ENCODE data around the gene GBP2. TPM values are rescaled to one million over a fixed set of nuclear protein-coding genes. Genes with fewer than 3 reads are reported as not detected.
A peak's percentile ranks its signal among the peaks of the same experiment; 100 is the strongest.
"Not testable (repeated sequence)": the region's sequence is repeated elsewhere in the genome, so short reads cannot be mapped to it uniquely, and the experiment has no call there.

GBP2 gene
- polyA plus RNA-seq (ENCODE audit: insufficient read length in 12 of 12): 10 to 100 TPM in 1 of 12 donors, 1 to 10 TPM in 3, under 1 TPM in 6, not detected in 2; 0.62 to 29.2 (median 0.93) TPM
- long read RNA-seq, donor 1, transcript GBP2-201 (11 exons, 2,220 nt): major isoform, 11 of 16 reads
- long read RNA-seq, donor 1, partial matches to known transcripts: 5 of 16 reads
- long read RNA-seq, donor 1, other reads (novel, unspliced or antisense): 0 of 16 reads
- long read RNA-seq, donor 2: 0 reads
- long read RNA-seq, donor 3: 0 reads
- long read RNA-seq, donor 4: 0 reads
- long read RNA-seq, donor 5: 0 reads
- long read RNA-seq, donor 6: 0 reads
- long read RNA-seq, donor 7: 0 reads
- long read RNA-seq, donor 8: 0 reads
- long read RNA-seq, donor 9: 0 reads
- long read RNA-seq, donor 10: 0 reads
- long read RNA-seq, donor 11: 0 reads

DNA sequence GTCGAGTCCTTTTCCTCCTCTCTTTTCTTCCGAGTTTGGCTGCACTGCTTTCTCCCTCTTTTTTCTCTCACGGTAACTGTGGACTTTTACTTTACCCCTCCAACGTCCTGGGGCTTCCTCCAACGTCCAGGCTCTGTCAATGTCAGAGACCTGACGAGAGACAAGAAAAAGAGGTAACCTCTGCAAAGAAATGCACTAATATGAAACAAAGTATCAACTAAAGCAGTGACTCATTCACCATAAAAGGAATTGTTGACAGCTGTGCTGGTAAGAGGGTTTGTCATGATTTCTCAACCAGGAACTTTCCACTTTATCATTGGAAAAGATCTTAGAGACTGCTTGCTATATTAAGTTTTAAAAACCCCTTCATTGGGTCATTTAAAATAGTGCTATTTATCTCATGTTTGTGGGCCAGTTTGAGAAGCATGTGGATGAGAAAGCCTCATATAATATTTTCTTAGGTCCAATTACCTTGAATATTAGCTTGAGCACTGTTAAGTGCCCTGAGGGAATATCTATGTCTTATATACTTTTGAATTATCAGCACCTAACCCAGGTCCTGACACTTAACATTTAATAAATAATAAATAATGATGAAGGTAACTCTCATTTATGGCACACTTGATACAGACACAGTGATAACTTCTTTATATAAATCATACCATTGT, at the start of gene GBP2:
Gene GBP2, minus strand, starts transcription at position 202 of the 668 bp plus-strand sequence. CDS start 4,148 bp downstream, outside the sequence.
- DNase-seq: peak; percentile 11

DNA sequence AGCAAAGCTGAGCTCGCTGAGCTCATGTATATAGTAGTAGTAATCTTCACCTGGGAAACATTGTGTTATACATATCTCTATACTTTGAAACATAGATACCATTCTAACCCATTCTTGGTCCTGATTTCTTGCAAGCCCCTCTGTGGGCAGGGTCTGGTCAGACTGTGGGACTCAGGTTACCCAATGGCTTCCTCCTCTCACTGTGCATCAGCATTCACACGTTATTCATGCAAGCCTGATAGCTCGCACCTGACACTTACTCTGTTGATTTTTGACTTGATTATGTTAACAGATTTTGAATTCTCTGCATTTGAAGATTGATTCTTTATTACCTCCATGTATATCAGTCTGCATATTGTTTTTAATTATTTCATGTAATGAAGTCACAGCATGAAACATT, 48.6 kb upstream of the GBP2 start:
- no peak for DNase-seq

DNA sequence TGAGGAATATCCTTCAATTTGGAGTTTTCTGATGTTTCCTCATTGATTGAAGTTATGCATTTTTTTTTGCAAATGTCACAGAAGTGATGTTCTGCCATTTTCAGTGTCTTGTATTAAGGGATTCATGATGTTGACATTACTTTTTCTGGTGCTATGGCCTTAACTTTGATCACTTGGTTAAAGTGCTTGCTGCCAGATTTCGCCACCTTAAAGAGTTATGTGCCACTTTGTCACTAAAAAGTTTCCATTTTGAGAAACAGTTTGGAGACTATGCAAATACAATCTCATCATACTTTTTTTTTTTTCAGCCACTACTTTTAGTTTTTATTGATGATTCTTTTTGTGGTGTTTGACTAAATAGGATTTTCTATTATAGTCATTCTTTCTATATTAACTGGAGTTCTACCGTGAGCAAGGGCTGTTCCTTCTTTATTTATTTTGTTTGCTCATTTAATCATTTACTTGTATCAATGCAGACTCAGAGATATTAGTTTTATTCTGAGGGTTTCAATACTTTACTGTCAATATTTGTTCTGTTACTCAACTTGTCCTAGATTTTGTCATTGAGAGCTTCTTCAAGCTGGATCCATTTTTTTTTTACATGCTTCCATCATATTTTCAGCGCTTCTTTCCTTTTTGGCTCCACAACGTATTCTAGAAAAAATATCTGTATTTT, 46.7 kb upstream of the GBP2 start:
- DNase-seq: no peak

- no peak for DNase-seq
These were observed 45.1 kb upstream of the GBP2 start for GRCh38 chr1:89171067-89171438.

GRCh38 chr1:89170170-89171066, 44.5 kb upstream of the GBP2 start:
- no peak for DNase-seq

DNA sequence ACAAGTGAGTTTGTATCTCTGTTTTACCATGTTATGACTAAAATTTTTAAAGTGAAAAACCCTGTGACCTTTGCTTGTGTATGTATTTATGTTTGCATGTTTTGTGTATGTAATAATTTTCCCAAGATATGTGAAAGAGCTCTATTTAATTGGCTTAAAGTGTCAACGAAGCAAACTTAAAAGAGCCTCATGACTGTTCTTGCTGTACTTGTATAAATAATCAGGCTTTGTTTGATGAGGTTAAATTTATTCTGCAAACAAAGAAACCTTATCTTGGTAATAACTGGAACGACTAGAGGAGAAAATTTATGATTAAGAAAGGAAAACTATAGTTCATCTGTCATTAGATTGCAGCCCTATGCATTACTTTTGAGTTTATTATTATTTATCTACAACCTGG, 43.3 kb upstream of the GBP2 start:
- DNase-seq: no peak

- no peak for DNase-seq
These were observed 41.8 kb upstream of the GBP2 start for GRCh38 chr1:89167590-89168230.

DNA sequence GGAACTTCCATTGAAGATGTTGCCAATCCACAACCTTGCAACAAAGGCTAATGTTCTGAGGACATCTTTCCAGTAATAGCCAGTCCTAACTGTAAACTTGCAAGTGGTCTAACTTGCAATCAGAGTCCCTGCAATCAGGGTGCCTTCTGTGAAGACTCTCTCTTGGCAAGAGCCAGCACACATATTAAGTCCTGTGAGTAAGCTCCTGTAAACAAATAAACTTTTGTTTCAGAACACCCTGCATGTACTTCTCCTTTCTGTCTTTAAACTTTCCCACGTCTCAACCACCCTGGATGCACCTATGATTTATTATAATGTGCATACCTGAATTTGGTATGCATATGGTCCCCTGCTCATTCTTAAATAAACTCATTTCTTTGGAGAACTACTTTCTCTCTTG, 40.8 kb upstream of the GBP2 start:
- no peak for DNase-seq

DNA sequence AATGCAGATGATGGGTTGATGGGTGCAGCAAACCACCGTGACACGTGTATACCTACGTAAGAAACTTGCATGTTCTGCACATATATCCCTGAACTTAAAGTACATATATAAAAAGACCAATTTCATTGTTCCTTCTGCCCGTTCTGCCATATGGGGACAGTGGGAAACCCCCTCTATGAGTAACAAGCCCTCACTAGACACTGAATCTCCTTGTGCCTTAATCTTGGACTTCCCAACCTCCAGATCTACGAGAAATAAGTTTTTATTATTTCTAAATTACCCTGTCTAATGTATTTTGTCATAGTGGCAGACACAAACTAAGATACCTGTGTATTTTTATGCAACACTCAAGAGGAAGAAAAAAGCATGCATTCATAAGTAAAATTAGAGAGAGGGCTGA, 39.9 kb upstream of the GBP2 start:
- DNase-seq: no peak

GRCh38 chr1:89151047-89151446, 25.1 kb upstream of the GBP2 start:
- DNase-seq: no peak

DNA sequence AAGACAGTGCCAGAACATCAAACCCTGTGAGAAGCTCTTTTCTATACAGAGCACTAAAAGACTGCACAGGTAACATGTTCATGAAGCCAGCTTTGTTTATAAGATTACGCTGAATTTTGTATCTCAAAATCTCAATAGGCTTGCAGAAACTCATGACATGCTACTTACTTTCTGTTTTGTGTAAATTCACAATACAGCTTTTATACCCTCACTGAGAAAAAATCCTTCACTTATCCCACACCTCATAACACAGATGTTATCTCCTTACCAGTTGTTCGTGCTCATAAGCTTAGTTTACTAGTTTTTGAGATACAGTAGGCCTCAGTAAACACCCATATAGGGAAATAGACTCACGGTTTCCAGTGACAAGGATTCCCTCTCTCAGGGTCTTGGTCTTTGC, 24.1 kb upstream of the GBP2 start:
- DNase-seq: no peak

GRCh38 chr1:89149229-89149628, 23.3 kb upstream of the GBP2 start:
- no peak for DNase-seq

DNA sequence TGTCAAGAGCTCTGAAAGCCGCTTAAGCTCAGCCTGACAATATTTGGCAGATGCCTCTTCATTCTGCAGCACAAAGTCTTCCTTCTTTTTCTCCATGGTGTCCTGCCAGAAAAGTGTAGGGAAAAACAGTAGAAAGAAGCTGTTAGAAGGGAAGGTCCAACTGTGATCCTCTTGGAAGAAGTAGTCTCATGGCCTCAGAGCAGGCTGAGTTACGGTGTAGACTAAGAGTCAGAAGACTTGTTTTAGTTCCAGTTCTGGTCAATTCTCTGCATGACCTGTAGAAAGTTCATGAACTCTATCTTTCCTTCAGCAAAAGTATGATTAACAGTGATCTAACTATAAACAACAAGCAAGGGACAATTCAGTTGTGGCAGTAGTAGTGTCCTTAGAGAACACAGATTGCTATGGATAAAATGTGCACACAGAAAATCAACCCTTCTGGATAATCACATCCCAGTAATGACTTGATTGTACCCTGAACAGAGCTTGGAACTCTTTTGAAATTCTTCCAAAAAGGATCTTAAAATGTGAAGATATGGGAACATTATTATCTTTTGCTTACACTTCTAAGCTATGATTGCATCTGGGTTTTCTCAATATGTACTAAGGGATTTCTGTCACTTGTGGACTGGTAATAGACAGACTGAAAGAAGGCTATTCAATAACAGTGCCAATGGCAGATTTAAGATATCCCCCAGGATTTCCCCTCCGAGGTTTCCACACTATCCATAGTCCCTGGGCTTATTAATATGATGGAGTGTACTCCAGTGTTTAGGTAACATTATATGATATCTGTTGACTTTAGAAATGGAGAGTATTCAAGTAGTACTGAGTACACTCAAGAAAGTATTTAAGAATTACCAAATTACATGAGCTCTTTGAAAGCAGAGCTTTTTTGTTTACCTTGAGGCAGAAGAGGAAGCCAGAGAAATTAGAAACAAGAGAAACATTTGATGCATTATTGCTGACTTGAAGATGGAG, 22.1 kb upstream of the GBP2 start:
- DNase-seq: no peak

DNA sequence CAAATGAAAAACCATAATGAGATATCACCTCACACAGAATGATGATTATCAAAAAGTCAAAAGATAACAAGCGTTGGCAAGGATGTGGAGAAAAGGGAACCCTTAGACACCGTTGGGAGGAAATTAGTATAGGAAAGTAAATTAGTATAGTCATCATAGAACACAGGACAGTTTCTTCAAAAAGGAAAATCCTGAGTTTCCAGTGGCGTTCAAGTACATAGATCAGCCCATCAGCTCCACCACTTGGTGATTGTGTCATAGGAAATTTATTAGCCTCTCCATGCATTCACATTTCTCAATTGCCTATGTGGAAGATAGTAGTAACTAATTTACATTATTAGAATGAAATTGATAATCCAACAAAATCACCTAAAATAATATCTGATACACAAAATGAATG, 20.8 kb upstream of the GBP2 start:
- DNase-seq: no peak

DNA sequence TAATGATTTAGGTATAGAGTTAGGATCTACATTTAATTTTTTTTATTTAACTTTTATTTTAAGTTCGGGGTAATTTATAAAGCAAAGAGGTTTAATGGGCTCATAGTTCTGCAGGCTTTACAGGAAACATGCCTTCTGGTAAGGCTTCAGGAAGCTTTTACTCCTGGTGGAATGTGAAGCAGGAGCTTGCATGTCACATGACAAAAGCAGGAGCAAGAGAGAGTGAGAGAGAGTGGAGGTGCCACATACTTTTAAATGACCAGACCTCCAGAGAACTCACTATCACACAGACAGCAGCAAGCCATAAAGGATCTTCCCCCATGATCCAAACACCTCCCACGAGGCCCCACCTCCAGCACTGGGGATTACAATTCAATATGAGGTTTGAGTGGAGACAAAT, 17.6 kb upstream of the GBP2 start:
- no peak for DNase-seq

- DNase-seq: no peak
These were observed 16.2 kb upstream of the GBP2 start for GRCh38 chr1:89142160-89142559.

GRCh38 chr1:89133747-89134146, 7.8 kb upstream of the GBP2 start:
- no peak for DNase-seq

- no peak for DNase-seq
These were observed 4.8 kb upstream of the GBP2 start for GRCh38 chr1:89130716-89131115.

- DNase-seq: no peak
These were observed 4.0 kb upstream of the GBP2 start for GRCh38 chr1:89129911-89130310.

DNA sequence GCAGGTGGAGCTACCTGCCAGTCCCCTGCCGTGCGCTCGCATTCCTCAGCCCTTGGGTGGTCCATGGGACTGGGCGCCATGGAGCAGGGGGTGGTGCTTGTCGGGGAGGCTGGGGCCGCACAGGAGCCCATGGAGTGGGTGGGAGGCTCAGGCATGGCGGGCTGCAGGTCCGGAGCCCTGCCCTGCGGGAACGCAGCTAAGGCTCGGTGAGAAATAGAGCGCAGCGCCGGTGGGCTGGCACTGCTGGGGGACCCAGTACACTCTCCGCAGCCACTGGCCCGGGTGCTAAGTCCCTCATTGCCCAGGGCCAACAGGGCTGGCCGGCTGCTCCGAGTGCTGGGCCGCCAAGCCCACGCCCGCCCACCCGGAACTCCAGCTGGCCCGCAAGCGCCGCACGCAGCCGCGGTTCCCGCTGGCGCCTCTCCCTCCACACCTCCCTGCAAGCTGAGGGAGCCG, 2.1 kb upstream of the GBP2 start:
- DNase-seq: not testable (repeated sequence)
